ENCODE measurements around the gene SNX18. TPM values are rescaled to one million over a fixed set of nuclear protein-coding genes. Genes with fewer than 3 reads are reported as not detected.

SNX18 gene
- polyA plus RNA-seq, 2 of the 4 experiments (the other 2 are of a cell fraction), result 7.1 to 8.1 TPM

- no peaks in the 10 kb centered on the region for H3K9me3 ChIP-seq
- DNase-seq (ENCODE audit: low read depth in 1 of 2, low spot score in 1 of 2) (no peak), ATAC-seq (no peak), FAIRE-seq (no peak)
- POLR2A ChIA-PET, result no interaction called here
- no peak for TF ChIP-seq HES2 (IDR thresholded peaks at IDR 0.05)
- TF ChIP-seq USF2 (IDR thresholded peaks at IDR 0.05), result no peak
- no peak for TF ChIP-seq SREBF2 (IDR thresholded peaks at IDR 0.05)
- no peak overlapping the region for H3K4me2 ChIP-seq
- CTCF ChIA-PET, result interaction anchor here (1.0 to 1.2 kb wide), 2 partner anchors 72 to 333 kb away, joined by 3 to 4 read pairs; no protein-coding TSS in a partner anchor
- H3K4me1 ChIP-seq, result no peaks in the 10 kb centered on the region
- H3K27ac ChIP-seq, result no peak overlapping the region
- no peak overlapping the region for H3K4me3 ChIP-seq
Measured at GRCh38 chr5:54561651-54562050, 44.1 kb downstream of the SNX18 start.

- DNase-seq (ENCODE audit: low read depth in 1 of 2, low spot score in 1 of 2) (no peak), FAIRE-seq (no peak), ATAC-seq (no peak)
- Histone ChIP-seq H3K27ac (no peak overlapping the region), H3K4me2 (no peak overlapping the region), H3K9me3 (no peaks in the 10 kb centered on the region), H3K4me1 (no peaks in the 10 kb centered on the region), H3K4me3 (no peak overlapping the region)
- CTCF ChIA-PET, result interaction anchor here (1.2 to 1.6 kb wide), 2 partner anchors 11 to 46 kb away, joined by 3 to 4 read pairs; partner anchors contain the start of gene SNX18
- 33% methylated on average over 1 of the region's 1 CpG for WGBS (ENCODE audit: missing lambda C conversion rate)
- TF ChIP-seq CHD4 (IDR thresholded peaks at IDR 0.05; ENCODE audit: borderline replicate concordance) (no peak), MYC (IDR thresholded peaks at IDR 0.05; ENCODE audit: borderline replicate concordance, low read length) (no peak), HMGXB4 (CRISPR knock-in tag; IDR thresholded peaks at IDR 0.05; ENCODE audit: borderline replicate concordance) (no peak), FOSL2 (IDR thresholded peaks at IDR 0.05) (no peak), FOSL2 (CRISPR knock-in tag; IDR thresholded peaks at IDR 0.05) (no peak), USF2 (IDR thresholded peaks at IDR 0.05) (no peak), JUN (IDR thresholded peaks at IDR 0.05) (no peak), FOSB (CRISPR knock-in tag; IDR thresholded peaks at IDR 0.05) (no peak), ELK1 (IDR thresholded peaks at IDR 0.05; ENCODE audit: low read depth, low read length) (no peak), ZNF302 (CRISPR knock-in tag; IDR thresholded peaks at IDR 0.05) (no peak), RFX5 (IDR thresholded peaks at IDR 0.05) (no peak)
- POLR2A ChIA-PET, result no interaction called here
Measured at GRCh38 chr5:54563083-54563761, 45.7 kb downstream of the SNX18 start.

- H3K4me1 ChIP-seq, result no peaks in the 10 kb centered on the region
- WGBS (ENCODE audit: missing lambda C conversion rate), result 5% methylated on average over 2 of the region's 2 CpGs
- FAIRE-seq (no peak), ATAC-seq (no peak), DNase-seq (ENCODE audit: low read depth in 1 of 2, low spot score in 1 of 2) (no peak)
- CTCF ChIA-PET, result no interaction called here
- no peak overlapping the region for H3K27ac ChIP-seq
- H3K4me3 ChIP-seq, result no peak overlapping the region
- H3K4me2 ChIP-seq, result no peak overlapping the region
- no peak for TF ChIP-seq FOSL2 (IDR thresholded peaks at IDR 0.05)
- TF ChIP-seq FOSL2 (CRISPR knock-in tag; IDR thresholded peaks at IDR 0.05), result no peak
- no peak for TF ChIP-seq KDM5A (IDR thresholded peaks at IDR 0.05)
- no peaks in the 10 kb centered on the region for H3K9me3 ChIP-seq
- POLR2A ChIA-PET, result no interaction called here
Measured at GRCh38 chr5:54567996-54568395, 50.4 kb downstream of the SNX18 start.

All from A549 (cell line).